ENCODE data around the gene IL10RB. TPM values are rescaled to one million over a fixed set of nuclear protein-coding genes. Genes with fewer than 3 reads are reported as not detected.

The IL10RB gene
- total and polyA plus RNA-seq, 8 donors, result 11.9 to 25.1 (median 14.0) TPM

GRCh38 chr21:33330726-33331125 lies 64.6 kb downstream of the IL10RB start:
- DNase-seq (no peak), FAIRE-seq (no peak), ATAC-seq (no peak)
- Histone ChIP-seq H3K9me3 (no peaks in the 10 kb centered on the region), H3K27ac (no peak overlapping the region), H3K27me3 (no peaks in the 10 kb centered on the region), H3K4me1 (peaks cover 0 to 28% (median 15%) of the 10 kb centered on the region in 3 donors), H3K36me3 (peaks cover 0 to 7% (median 0%) of the 10 kb centered on the region in 3 donors), H3K4me3 (no peak overlapping the region)
- intact Hi-C loops (cut with DNase I), result no loop called here
- WGBS, 2 donors, result 95 to 96% methylated on average over 3 of the region's 3 CpGs
- TF ChIP-seq, protein P1, sequence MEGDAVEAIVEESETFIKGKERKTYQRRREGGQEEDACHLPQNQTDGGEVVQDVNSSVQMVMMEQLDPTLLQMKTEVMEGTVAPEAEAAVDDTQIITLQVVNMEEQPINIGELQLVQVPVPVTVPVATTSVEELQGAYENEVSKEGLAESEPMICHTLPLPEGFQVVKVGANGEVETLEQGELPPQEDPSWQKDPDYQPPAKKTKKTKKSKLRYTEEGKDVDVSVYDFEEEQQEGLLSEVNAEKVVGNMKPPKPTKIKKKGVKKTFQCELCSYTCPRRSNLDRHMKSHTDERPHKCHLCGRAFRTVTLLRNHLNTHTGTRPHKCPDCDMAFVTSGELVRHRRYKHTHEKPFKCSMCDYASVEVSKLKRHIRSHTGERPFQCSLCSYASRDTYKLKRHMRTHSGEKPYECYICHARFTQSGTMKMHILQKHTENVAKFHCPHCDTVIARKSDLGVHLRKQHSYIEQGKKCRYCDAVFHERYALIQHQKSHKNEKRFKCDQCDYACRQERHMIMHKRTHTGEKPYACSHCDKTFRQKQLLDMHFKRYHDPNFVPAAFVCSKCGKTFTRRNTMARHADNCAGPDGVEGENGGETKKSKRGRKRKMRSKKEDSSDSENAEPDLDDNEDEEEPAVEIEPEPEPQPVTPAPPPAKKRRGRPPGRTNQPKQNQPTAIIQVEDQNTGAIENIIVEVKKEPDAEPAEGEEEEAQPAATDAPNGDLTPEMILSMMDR (IDR thresholded peaks at IDR 0.05), result no peak

GRCh38 chr21:33332143-33332542 lies 66.0 kb downstream of the IL10RB start:
- Histone ChIP-seq H3K9me3 (no peaks in the 10 kb centered on the region), H3K27me3 (no peaks in the 10 kb centered on the region), H3K4me1 (peaks cover 0 to 16% (median 10%) of the 10 kb centered on the region in 3 donors), H3K27ac (no peak overlapping the region), H3K36me3 (peaks cover 0 to 7% (median 0%) of the 10 kb centered on the region in 3 donors), H3K4me3 (no peak overlapping the region)
- DNase-seq (no peak), ATAC-seq (no peak), FAIRE-seq (no peak)
- WGBS, 2 donors, result 97 to 100% methylated on average over 1 of the region's 1 CpG
- TF ChIP-seq, protein P1 (IDR thresholded peaks at IDR 0.05), result no peak
- intact Hi-C loops (cut with DNase I), result no loop called here

DNA sequence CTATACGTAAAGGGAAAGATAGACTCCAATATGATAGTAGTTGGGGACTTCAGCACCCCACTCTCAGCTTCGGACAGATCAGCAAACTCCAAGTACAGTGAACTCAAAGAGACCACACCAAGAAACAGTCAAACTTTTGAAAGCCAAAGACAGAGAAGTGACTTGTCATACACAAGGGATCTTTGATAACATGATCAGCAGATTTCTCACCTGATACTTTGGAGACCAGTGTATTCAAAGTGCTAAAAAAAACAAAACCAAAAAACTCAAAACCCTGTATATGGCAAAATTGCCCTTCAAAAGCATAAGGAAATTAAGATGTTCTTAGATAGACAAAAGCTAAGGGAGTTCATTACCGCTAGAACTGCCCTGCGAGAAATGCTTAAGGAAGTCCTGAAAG lies 68.0 kb downstream of the IL10RB start:
- H3K4me3 ChIP-seq, result no peak overlapping the region
- intact Hi-C loops (cut with DNase I), result no loop called here
- TF ChIP-seq, protein P1 (IDR thresholded peaks at IDR 0.05), result no peak
- no peaks in the 10 kb centered on the region for H3K4me1 ChIP-seq
- peaks cover 0 to 7% (median 0%) of the 10 kb centered on the region in 3 donors for H3K36me3 ChIP-seq
- DNase-seq (no peak), ATAC-seq (no peak), FAIRE-seq (no peak)
- no peaks in the 10 kb centered on the region for H3K9me3 ChIP-seq
- no peaks in the 10 kb centered on the region for H3K27me3 ChIP-seq
- WGBS, 2 donors, result 74 to 95% methylated on average over 4 of the region's 4 CpGs
- no peak overlapping the region for H3K27ac ChIP-seq

DNA sequence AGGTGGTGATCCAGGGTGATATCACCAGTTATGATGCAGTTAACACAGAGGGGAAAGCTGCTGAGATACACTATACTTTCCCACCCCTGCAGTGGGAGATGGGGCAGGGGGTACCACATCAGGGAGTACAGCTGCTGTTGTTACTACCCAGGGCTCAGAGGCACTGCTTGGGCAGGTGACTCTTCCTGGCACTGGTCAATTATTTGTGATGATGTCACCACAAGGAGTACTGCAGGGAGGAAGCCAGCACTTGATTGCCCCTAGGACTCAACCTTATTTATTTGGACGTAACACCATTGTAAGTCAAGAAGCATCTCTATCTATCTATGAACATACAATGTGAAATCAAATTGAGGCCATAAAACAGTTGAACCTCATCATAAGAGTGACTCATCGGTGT lies 68.7 kb downstream of the IL10RB start:
- no peaks in the 10 kb centered on the region for H3K9me3 ChIP-seq
- peaks cover 0 to 7% (median 0%) of the 10 kb centered on the region in 3 donors for H3K36me3 ChIP-seq
- intact Hi-C loops (cut with DNase I), result no loop called here
- ATAC-seq (peak in 2 of 4 donors; percentile 42 to 48), FAIRE-seq (no peak), DNase-seq (no peak)
- TF ChIP-seq, protein P1 (IDR thresholded peaks at IDR 0.05), result no peak
- no peak overlapping the region for H3K4me3 ChIP-seq
- no peak overlapping the region for H3K27ac ChIP-seq
- H3K4me1 ChIP-seq, result no peaks in the 10 kb centered on the region
- H3K27me3 ChIP-seq, result no peaks in the 10 kb centered on the region
- WGBS, 2 donors, result 89 to 90% methylated on average over 2 of the region's 2 CpGs

GRCh38 chr21:33339135-33339534 lies 73.0 kb downstream of the IL10RB start:
- FAIRE-seq, result no peak
- no peak for DNase-seq
- no peaks in the 10 kb centered on the region for H3K9me3 ChIP-seq
- H3K36me3 ChIP-seq, result peaks cover 0 to 14% (median 8%) of the 10 kb centered on the region in 3 donors
- no peak overlapping the region for H3K27ac ChIP-seq
- TF ChIP-seq, protein P1 (IDR thresholded peaks at IDR 0.05), result no peak
- no peak for ATAC-seq
- WGBS, 2 donors, result 88 to 95% methylated on average over 1 of the region's 1 CpG
- H3K27me3 ChIP-seq, result no peaks in the 10 kb centered on the region
- intact Hi-C loops (cut with DNase I), result no loop called here
- H3K4me1 ChIP-seq, result no peaks in the 10 kb centered on the region
- no peak overlapping the region for H3K4me3 ChIP-seq

All from pancreas (tissue), 10 donors.